IgD-negative memory B cell (primary cell): Measurements from ENCODE around the gene TLE6. TPM values are rescaled to one million over a fixed set of nuclear protein-coding genes. Genes with fewer than 3 reads are reported as not detected.
"Not testable (repeated sequence)": the region's sequence is repeated elsewhere in the genome, so short reads cannot be mapped to it uniquely, and the experiment has no call there.

ENCODE experiments used
- H3K27ac Mint-ChIP-seq, 3 donors: one replicate each; pipeline ENCODE4 v1.8.0; 2020 to 2022; ENCODE audit warnings: mild to moderate bottlenecking in 3 of 3, mixed read lengths in 3 of 3, moderate library complexity in 1 of 3
- H3K27me3 Mint-ChIP-seq: one replicate; pipeline ENCODE4 v1.8.0; 2021; ENCODE audit warnings: mixed read lengths
- H3K36me3 Mint-ChIP-seq: one replicate; pipeline ENCODE4 v1.8.0; 2020; ENCODE audit warnings: mild to moderate bottlenecking, mixed read lengths
- H3K4me1 Mint-ChIP-seq, 3 donors: one replicate each; pipeline ENCODE4 v1.8.0; 2020 to 2022; ENCODE audit warnings: mixed read lengths in 3 of 3, mild to moderate bottlenecking in 1 of 3
- H3K4me3 Mint-ChIP-seq, 4 donors: one replicate each; pipeline ENCODE4 v1.8.0; 2020 to 2022; ENCODE audit warnings: mild to moderate bottlenecking in 4 of 4, mixed read lengths in 4 of 4, moderate library complexity in 3 of 4
- H3K9me3 Mint-ChIP-seq, 3 donors: one replicate each; pipeline ENCODE4 v1.8.0; 2020 to 2021; ENCODE audit warnings: mixed read lengths in 3 of 3, mild to moderate bottlenecking in 1 of 3
- polyA plus RNA-seq: library from polyadenylated mRNA; unstranded; fragments of 300-500 nt; fragmentation: Illumina TruSeq; gene quantifications from one replicate; pipeline ENCODE4 v1.2.3, GENCODE V29; 2021

TLE6 gene
- 0.16 TPM for polyA plus RNA-seq

- peaks cover 14% of the 10 kb centered on the region for H3K27me3 Mint-ChIP-seq
- H3K4me1 Mint-ChIP-seq: peaks cover 6 to 15% (median 7%) of the 10 kb centered on the region in 3 donors
- H3K36me3 Mint-ChIP-seq: no peaks in the 10 kb centered on the region
- peak within 1 kb of the TSS; percentile 88 to 96 (median 94) for H3K4me3 Mint-ChIP-seq
- H3K9me3 Mint-ChIP-seq: no peaks in the 10 kb centered on the region
- H3K27ac Mint-ChIP-seq: peak within 1 kb of the TSS; percentile 52 to 98 (median 94)
Measured at GRCh38 chr19:2977001-2977745, at the start of gene TLE6. TLE6 (plus strand) TSS chr19:2977564; CDS start chr19:2978234, 670 bp downstream.

GRCh38 chr19:2933490-2933910 lies 43.9 kb upstream of the TLE6 start:
- Mint-ChIP-seq H3K9me3 (peaks cover 19 to 20% (median 19%) of the 10 kb centered on the region in 3 donors), H3K36me3 (peaks cover 20% of the 10 kb centered on the region), H3K4me3 (no peak overlapping the region), H3K27me3 (no peaks in the 10 kb centered on the region), H3K4me1 (peaks cover 0 to 2% (median 1%) of the 10 kb centered on the region in 3 donors), H3K27ac (no peak overlapping the region)

GRCh38 chr19:2935863-2936262 lies 41.5 kb upstream of the TLE6 start:
- H3K27me3 Mint-ChIP-seq, H3K4me1 Mint-ChIP-seq, H3K27ac Mint-ChIP-seq: not testable (repeated sequence)
- Mint-ChIP-seq H3K4me3 (peak overlapping the region in 2 of 4 donors; percentile 22 to 23), H3K36me3 (peaks cover 19% of the 10 kb centered on the region), H3K9me3 (peaks cover 15 to 19% (median 16%) of the 10 kb centered on the region in 3 donors)

DNA sequence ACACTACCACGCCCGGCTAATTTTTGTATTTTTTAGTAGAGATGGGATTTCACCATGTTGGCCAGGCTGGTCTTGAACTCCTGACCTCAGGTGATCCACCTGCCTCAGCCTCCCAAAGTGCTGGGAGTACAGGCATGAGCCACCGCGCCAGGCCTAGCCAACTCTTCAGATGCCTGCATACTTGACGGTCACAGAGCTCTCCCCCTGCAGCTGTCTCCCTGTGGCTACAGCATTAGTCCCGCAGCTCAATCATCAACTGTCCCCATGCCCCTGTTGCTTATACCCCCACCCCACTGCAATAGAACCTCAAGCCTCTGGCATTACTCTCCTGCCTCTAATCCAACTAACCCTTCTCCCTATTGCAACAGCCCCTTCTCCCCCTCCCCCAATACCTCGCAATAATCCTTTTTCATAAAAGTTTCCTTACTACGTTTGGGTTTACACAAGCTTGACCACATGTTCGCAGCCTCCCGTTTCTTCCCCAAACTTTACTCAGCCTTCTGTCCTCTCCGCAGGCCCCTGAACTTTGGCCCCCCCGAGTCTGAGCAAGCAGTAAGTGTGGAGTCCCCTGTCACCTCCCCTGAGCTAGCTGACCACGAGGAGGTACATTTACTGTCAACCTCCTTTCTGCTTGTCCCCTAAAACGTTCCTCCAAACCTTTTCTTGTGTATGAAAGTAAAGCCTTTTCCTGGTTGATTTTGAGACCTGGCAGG lies 34.3 kb upstream of the TLE6 start:
- Mint-ChIP-seq H3K9me3 (no peaks in the 10 kb centered on the region), H3K4me3 (peak overlapping the region; percentile 17 to 79 (median 56)), H3K27ac (peak overlapping the region in 1 of 3 donors; percentile 75), H3K36me3 (peaks cover 4% of the 10 kb centered on the region), H3K4me1 (peaks cover 0 to 8% (median 7%) of the 10 kb centered on the region in 3 donors), H3K27me3 (no peaks in the 10 kb centered on the region)

DNA sequence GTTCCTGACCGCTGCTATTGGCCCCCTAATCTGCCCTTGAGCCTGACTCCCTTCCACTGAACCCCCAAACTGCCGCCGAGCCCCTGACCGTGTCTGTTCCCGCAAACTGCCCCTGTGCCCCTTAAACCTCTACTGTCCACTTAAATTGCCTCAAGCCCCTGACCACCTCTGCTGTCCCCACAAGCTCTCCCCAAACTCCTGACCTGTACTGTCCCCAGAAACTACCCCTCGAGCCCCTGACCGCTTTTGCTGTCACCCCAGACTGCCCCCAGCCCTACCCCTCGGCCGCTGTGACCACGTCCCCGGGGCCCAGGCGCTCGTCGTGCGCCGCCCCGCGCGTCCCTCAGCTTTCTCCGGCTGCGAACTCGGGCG lies 33.0 kb upstream of the TLE6 start:
- Mint-ChIP-seq H3K27me3 (no peaks in the 10 kb centered on the region), H3K9me3 (no peaks in the 10 kb centered on the region), H3K4me1 (peaks cover 7 to 13% (median 10%) of the 10 kb centered on the region in 3 donors), H3K36me3 (peaks cover 2% of the 10 kb centered on the region), H3K4me3 (peak overlapping the region; percentile 86 to 99 (median 97)), H3K27ac (no peak overlapping the region)

DNA sequence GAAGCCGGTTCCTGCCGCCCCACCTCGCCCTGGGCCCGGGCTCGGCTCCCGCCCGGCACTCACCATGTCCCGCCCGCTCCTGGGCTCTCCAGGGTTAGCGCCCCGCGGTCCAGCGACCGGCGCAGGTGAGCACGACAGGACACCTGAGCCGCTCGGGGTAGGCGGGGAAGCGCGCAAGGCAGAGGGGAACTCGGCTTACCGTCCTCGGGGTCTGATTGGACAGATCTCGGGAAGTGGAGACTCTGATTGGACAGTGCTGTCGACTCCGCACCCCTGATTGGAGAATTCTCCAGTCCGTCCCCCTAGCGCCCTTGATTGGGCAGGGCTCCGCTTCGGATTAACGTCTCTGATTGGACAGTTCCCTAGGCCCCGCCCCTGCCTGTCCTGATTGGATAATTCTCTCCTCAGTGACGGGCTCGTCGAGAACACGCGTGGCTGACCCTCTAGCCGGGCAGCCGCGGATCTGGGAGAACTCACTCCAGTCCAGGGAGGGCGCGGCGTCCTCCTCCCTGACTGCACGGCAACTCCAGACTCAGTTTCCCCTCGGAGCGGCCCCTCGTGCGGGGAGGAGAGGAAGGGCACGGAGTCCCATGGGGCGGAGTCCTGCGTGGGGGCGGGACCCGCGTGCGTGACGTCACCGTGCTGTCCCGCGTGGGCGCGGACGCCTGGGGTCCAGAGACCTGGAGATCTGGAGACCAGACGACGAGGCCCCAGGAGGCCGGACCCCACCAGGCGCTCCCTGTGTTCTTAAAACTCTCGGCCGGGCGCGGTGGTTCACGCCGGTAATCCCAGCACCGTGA lies 32.4 kb upstream of the TLE6 start, which contains the start of gene ZNF77:
ZNF77 (minus strand) TSS at position 197 of the 800 bp plus-strand sequence; CDS start at position 66, 131 bp downstream.
- Mint-ChIP-seq H3K4me1 (peaks cover 13 to 18% (median 13%) of the 10 kb centered on the region in 3 donors), H3K9me3 (no peaks in the 10 kb centered on the region), H3K27ac (peak within 1 kb of the TSS; percentile 85 to 98 (median 95)), H3K27me3 (no peaks in the 10 kb centered on the region), H3K36me3 (peaks cover 2% of the 10 kb centered on the region), H3K4me3 (peak within 1 kb of the TSS; percentile 86 to 99 (median 97))

DNA sequence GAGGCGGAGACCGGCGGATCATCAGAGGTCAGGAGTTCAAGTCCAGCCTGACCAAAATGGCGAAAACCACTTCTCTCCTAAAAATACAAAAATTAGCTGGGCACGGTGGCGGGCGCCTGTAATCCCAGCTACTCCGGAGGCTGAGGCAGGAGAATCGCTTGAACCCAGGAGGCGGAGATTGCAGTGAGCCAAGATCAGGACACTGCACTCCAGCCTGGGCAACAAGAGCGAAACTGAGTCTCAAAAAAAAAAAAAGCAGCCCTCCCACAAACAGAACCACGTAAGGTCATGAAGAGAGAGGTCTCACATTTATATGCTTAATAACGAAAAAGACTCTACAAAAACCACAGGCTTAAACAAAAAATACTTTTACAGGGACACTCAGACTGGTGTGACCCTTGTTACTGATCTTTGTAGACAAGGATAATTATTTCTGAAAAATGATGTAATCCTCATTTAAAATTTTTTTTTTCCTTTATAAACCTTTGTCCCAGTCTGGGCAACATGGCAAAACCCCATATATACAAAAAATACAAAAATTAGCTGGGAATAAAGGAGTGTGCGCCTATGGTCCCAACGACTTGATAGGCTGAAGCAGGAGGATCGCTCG lies 31.7 kb upstream of the TLE6 start:
- Mint-ChIP-seq H3K4me3 (peak overlapping the region; percentile 86 to 99 (median 97)), H3K27ac (peak overlapping the region in 2 of 3 donors; percentile 85 to 98), H3K36me3 (peaks cover 2% of the 10 kb centered on the region), H3K27me3 (no peaks in the 10 kb centered on the region), H3K4me1 (peaks cover 17 to 18% (median 18%) of the 10 kb centered on the region in 3 donors), H3K9me3 (no peaks in the 10 kb centered on the region)

GRCh38 chr19:2949939-2950285 lies 27.5 kb upstream of the TLE6 start:
- Mint-ChIP-seq H3K27ac (peak overlapping the region; percentile 89 to 99 (median 99)), H3K36me3 (peaks cover 2% of the 10 kb centered on the region), H3K4me3 (peak overlapping the region; percentile 88 to 99 (median 98)), H3K4me1 (peaks cover 13 to 22% (median 15%) of the 10 kb centered on the region in 3 donors), H3K27me3 (no peaks in the 10 kb centered on the region), H3K9me3 (no peaks in the 10 kb centered on the region)

DNA sequence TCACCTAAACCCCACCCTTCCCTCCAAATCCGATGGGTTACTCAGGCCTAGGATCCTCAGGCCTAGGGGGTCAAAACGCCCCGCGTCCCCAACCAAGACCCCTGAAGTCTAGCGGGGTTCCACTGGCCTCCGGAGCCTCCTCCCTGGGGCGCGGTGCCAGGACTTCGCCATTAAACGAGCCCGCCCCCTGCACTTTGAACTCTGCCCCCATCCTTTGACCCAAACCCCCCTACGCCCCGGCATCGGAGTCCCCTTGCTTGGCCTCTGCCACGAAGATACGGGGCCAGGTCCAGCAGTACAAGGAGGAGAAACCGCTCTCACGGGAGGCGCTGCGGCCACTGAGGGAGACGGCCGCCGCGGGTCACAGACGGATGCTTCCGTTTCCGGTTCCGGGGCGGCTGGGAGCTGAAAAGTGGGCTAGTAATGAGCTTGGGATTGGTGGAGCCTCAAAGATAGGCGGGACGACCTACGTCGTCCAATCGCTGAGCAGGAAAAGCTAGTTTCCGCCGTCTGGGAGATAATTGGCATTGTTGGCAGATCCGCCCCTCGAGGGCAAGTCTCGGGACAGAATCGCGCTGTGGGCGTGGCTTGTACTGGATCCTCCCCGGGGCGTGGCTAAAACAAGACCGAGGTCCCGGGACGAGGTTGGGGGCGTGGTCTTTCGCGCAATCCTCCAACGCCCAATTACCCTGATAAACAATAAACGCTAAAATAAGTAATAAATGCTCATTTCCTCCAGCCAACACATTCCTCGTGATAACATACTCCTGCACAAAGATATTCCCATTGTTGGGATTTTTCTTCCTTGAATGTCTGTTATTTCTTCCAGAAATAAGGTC lies 26.9 kb upstream of the TLE6 start:
- peak overlapping the region; percentile 89 to 99 (median 99) for H3K27ac Mint-ChIP-seq
- peak overlapping the region; percentile 88 to 99 (median 98) for H3K4me3 Mint-ChIP-seq
- H3K36me3 Mint-ChIP-seq: peaks cover 2% of the 10 kb centered on the region
- H3K4me1 Mint-ChIP-seq: peaks cover 11 to 22% (median 13%) of the 10 kb centered on the region in 3 donors
- H3K27me3 Mint-ChIP-seq: no peaks in the 10 kb centered on the region
- no peaks in the 10 kb centered on the region for H3K9me3 Mint-ChIP-seq

DNA sequence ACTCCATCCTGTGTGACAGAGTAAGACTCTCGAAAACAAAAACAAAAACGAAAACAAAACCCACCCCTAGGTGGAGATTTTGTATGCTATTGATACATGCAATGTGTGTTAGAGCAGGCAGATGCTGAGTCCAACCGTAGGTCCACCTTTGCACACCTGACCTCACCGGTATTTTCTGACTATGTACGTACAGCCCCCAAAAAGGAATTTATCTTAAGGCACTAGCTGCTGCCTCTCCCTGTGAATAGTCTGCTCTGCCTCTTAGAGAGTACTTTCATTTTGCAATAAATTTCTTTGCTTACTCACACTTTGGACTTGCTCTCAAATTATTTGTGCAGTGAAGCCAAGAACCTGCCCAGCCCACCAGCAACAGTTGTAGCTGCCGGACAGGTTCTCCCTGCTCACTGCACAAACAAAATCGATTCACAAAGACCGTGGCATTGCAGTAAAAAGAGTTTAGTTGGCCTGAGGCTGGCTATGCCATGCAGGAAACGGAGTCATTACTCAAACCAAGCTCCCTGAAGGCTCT lies 24.3 kb upstream of the TLE6 start:
- no peaks in the 10 kb centered on the region for H3K27me3 Mint-ChIP-seq
- peak overlapping the region in 1 of 3 donors; percentile 19 for H3K27ac Mint-ChIP-seq
- peaks cover 12 to 27% (median 12%) of the 10 kb centered on the region in 3 donors for H3K4me1 Mint-ChIP-seq
- no peaks in the 10 kb centered on the region for H3K9me3 Mint-ChIP-seq
- peak overlapping the region in 1 of 4 donors; percentile 17 for H3K4me3 Mint-ChIP-seq
- no peaks in the 10 kb centered on the region for H3K36me3 Mint-ChIP-seq

GRCh38 chr19:2957160-2957559 lies 20.2 kb upstream of the TLE6 start:
- peaks cover 3 to 9% (median 4%) of the 10 kb centered on the region in 3 donors for H3K4me1 Mint-ChIP-seq
- peaks cover 3% of the 10 kb centered on the region for H3K36me3 Mint-ChIP-seq
- H3K4me3 Mint-ChIP-seq: no peak overlapping the region
- peaks cover 3% of the 10 kb centered on the region for H3K27me3 Mint-ChIP-seq
- H3K27ac Mint-ChIP-seq: peak overlapping the region in 2 of 3 donors; percentile 67
- H3K9me3 Mint-ChIP-seq: no peaks in the 10 kb centered on the region

- Mint-ChIP-seq H3K4me3 (no peak overlapping the region), H3K27me3 (peaks cover 4% of the 10 kb centered on the region), H3K9me3 (no peaks in the 10 kb centered on the region), H3K36me3 (peaks cover 3% of the 10 kb centered on the region), H3K4me1 (peaks cover 4 to 11% (median 7%) of the 10 kb centered on the region in 3 donors), H3K27ac (no peak overlapping the region)
Measured at GRCh38 chr19:2960120-2960519, 17.2 kb upstream of the TLE6 start.

GRCh38 chr19:2962018-2962670 lies 15.2 kb upstream of the TLE6 start:
- H3K27ac Mint-ChIP-seq: peak overlapping the region in 2 of 3 donors; percentile 2 to 32
- peaks cover 4 to 14% (median 10%) of the 10 kb centered on the region in 3 donors for H3K4me1 Mint-ChIP-seq
- peaks cover 4% of the 10 kb centered on the region for H3K27me3 Mint-ChIP-seq

More at GRCh38 chr19:2962018-2962670, 15.2 kb upstream of the TLE6 start:
- H3K36me3 Mint-ChIP-seq: peaks cover 3% of the 10 kb centered on the region
- no peaks in the 10 kb centered on the region for H3K9me3 Mint-ChIP-seq
- peak overlapping the region in 2 of 4 donors; percentile 7 to 58 for H3K4me3 Mint-ChIP-seq
